ENCODE data around the gene NECTIN2.

- TF ChIP-seq, protein P1, sequence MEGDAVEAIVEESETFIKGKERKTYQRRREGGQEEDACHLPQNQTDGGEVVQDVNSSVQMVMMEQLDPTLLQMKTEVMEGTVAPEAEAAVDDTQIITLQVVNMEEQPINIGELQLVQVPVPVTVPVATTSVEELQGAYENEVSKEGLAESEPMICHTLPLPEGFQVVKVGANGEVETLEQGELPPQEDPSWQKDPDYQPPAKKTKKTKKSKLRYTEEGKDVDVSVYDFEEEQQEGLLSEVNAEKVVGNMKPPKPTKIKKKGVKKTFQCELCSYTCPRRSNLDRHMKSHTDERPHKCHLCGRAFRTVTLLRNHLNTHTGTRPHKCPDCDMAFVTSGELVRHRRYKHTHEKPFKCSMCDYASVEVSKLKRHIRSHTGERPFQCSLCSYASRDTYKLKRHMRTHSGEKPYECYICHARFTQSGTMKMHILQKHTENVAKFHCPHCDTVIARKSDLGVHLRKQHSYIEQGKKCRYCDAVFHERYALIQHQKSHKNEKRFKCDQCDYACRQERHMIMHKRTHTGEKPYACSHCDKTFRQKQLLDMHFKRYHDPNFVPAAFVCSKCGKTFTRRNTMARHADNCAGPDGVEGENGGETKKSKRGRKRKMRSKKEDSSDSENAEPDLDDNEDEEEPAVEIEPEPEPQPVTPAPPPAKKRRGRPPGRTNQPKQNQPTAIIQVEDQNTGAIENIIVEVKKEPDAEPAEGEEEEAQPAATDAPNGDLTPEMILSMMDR (IDR thresholded peaks at IDR 0.05; ENCODE audit: low read length) = no peak
- no peak for TF ChIP-seq EZH2 (IDR thresholded peaks at IDR 0.05; ENCODE audit: borderline replicate concordance, low read length)
Observed at GRCh38 chr19:44816301-44816700, 29.8 kb upstream of the NECTIN2 start.
